Osteocyte (in vitro differentiated cells): Measurements from ENCODE around the gene MLXIPL. TPM values are rescaled to one million over a fixed set of nuclear protein-coding genes. Genes with fewer than 3 reads are reported as not detected.
A peak's percentile ranks its signal among the peaks of the same experiment; 100 is the strongest.
"Not testable (repeated sequence)": the region's sequence is repeated elsewhere in the genome, so short reads cannot be mapped to it uniquely, and the experiment has no call there.

ENCODE experiments used
- DNase-seq: peaks from one replicate; pipeline ENCODE4 v3.0.0; 2021; ENCODE audit warnings: mixed read lengths; ENCODE audit not compliant: unreplicated experiment; ENCODE audit errors: extremely low spot score
- H3K27ac Mint-ChIP-seq: one replicate; pipeline ENCODE4 v1.8.0; 2021; ENCODE audit warnings: mild to moderate bottlenecking, mixed read lengths; ENCODE audit not compliant: unreplicated experiment
- H3K27me3 Mint-ChIP-seq: one replicate; pipeline ENCODE4 v1.8.0; 2021; ENCODE audit warnings: mixed read lengths; ENCODE audit not compliant: unreplicated experiment
- H3K36me3 Mint-ChIP-seq: one replicate; pipeline ENCODE4 v1.8.0; 2021; ENCODE audit warnings: mixed read lengths; ENCODE audit not compliant: unreplicated experiment
- H3K4me1 Mint-ChIP-seq: one replicate; pipeline ENCODE4 v1.8.0; 2021; ENCODE audit warnings: mixed read lengths; ENCODE audit not compliant: unreplicated experiment
- H3K4me3 Mint-ChIP-seq: one replicate; pipeline ENCODE4 v1.8.0; 2021; ENCODE audit warnings: mild to moderate bottlenecking, moderate library complexity, mixed read lengths; ENCODE audit not compliant: unreplicated experiment
- H3K9me3 Mint-ChIP-seq: one replicate; pipeline ENCODE4 v1.8.0; 2021; ENCODE audit warnings: mixed read lengths; ENCODE audit not compliant: unreplicated experiment
- CTCF ChIP-seq: fragments of 200-600 bp; sonication (generic); IDR thresholded peaks from 2 replicates; pipeline ENCODE4 v1.5.0; 2021; ENCODE audit warnings: antibody characterized with exemption, mild to moderate bottlenecking, moderate library complexity
- total RNA-seq: library from RNA; stranded (reverse); gene quantifications from 2 replicates; pipeline ENCODE4 v1.2.1, GENCODE V29; 2021

Gene MLXIPL
- total RNA-seq, 1 donor from 2014 or later, result 0.43 TPM

GRCh38 chr7:73556208-73557107, 67.9 kb downstream of the MLXIPL start:
- Mint-ChIP-seq H3K4me1 (peaks cover 35% of the 10 kb centered on the region), H3K36me3 (peaks cover 4% of the 10 kb centered on the region), H3K27ac (peak overlapping the region; percentile 79), H3K4me3 (peak overlapping the region; percentile 80), H3K9me3 (no peaks in the 10 kb centered on the region), H3K27me3 (no peaks in the 10 kb centered on the region)
- no peak for TF ChIP-seq CTCF
- no peak for DNase-seq

GRCh38 chr7:73555411-73555982, 68.8 kb downstream of the MLXIPL start:
- H3K9me3 Mint-ChIP-seq, result no peaks in the 10 kb centered on the region
- H3K4me3 Mint-ChIP-seq, result peak overlapping the region; percentile 80
- no peak for TF ChIP-seq CTCF
- no peak for DNase-seq
- peaks cover 7% of the 10 kb centered on the region for H3K36me3 Mint-ChIP-seq
- peaks cover 33% of the 10 kb centered on the region for H3K4me1 Mint-ChIP-seq
- no peaks in the 10 kb centered on the region for H3K27me3 Mint-ChIP-seq
- H3K27ac Mint-ChIP-seq, result peak overlapping the region; percentile 79

DNA sequence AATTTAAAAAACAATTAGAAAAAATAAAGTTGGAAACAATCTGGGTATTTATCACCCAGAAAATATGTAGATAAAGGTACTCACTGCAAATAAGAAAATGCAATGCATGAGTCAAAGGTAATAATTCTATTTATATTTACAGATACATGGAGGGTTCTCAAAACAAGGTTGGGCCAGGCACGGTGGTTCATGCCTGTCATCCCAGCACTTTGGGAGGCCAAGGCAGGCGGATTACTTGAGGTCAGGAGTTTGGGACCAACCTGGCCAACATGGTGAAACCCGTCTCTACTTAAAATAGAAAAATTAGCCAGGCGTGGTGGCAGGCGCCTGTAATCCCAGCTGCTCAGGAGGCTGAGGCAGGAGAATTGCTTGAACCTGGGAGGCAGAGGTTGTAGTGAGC, 74.2 kb downstream of the MLXIPL start:
- H3K36me3 Mint-ChIP-seq, result peaks cover 20% of the 10 kb centered on the region
- H3K27ac Mint-ChIP-seq, H3K4me3 Mint-ChIP-seq: not testable (repeated sequence)

DNA sequence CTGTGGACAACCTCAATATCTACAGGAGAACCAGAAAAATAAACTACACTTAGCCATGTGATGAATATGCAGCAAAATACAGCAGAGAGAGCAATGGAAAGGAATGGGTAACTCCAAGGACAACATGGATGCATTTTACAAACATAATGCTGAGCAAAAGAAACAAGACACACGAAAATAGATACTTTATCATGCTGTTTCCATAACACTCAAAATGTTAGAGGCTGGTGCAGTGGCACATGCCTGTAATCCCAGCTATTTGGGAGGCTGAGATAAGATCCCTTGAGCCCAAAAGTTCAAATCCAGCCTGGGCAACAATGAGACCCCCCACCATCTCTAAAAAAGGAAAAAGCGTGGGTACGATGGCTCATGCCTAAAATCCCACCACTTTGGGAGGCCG, 75.1 kb downstream of the MLXIPL start:
- no peak overlapping the region for H3K27ac Mint-ChIP-seq
- peaks cover 20% of the 10 kb centered on the region for H3K36me3 Mint-ChIP-seq
- DNase-seq, result no peak
- no peaks in the 10 kb centered on the region for H3K9me3 Mint-ChIP-seq
- TF ChIP-seq CTCF, result no peak
- H3K4me1 Mint-ChIP-seq, result no peaks in the 10 kb centered on the region
- no peak overlapping the region for H3K4me3 Mint-ChIP-seq
- no peaks in the 10 kb centered on the region for H3K27me3 Mint-ChIP-seq

More for the DNA sequence above, 74.2 kb downstream of the MLXIPL start:
- not testable (repeated sequence) for H3K27me3 Mint-ChIP-seq, DNase-seq, H3K9me3 Mint-ChIP-seq, H3K4me1 Mint-ChIP-seq

GRCh38 chr7:73547841-73548240, 76.5 kb downstream of the MLXIPL start:
- Mint-ChIP-seq H3K9me3 (no peaks in the 10 kb centered on the region), H3K4me1 (no peaks in the 10 kb centered on the region), H3K36me3 (peaks cover 27% of the 10 kb centered on the region), H3K27ac (no peak overlapping the region), H3K27me3 (no peaks in the 10 kb centered on the region), H3K4me3 (no peak overlapping the region)
- TF ChIP-seq CTCF, result no peak
- no peak for DNase-seq
